HEK293 (cell line): ENCODE measurements around the gene GOLIM4.
"Not testable (repeated sequence)": the region's sequence is repeated elsewhere in the genome, so short reads cannot be mapped to it uniquely, and the experiment has no call there.

Source experiments
- REST ChIP-seq: fragments of 450-650 bp; formaldehyde crosslinking; IDR thresholded peaks from 2 replicates; pipeline ENCODE4 v1.5.1; 2016; ENCODE audit warnings: missing biosample characterization, missing genetic modification characterization
- SETDB1 ChIP-seq: IDR thresholded peaks from one replicate; pipeline ENCODE4 v1.6.1; 2017; ENCODE audit warnings: mild to moderate bottlenecking, low read length, moderate library complexity, mixed read lengths; ENCODE audit not compliant: insufficient read length
- ZBTB17 ChIP-seq: fragments of 450-650 bp; formaldehyde crosslinking; IDR thresholded peaks from 2 replicates; pipeline ENCODE4 v1.5.1; 2016; ENCODE audit warnings: missing biosample characterization, missing genetic modification characterization
- ZEB2 ChIP-seq: fragments of 450-650 bp; formaldehyde crosslinking; IDR thresholded peaks from 2 replicates; pipeline ENCODE4 v1.5.1; 2016; ENCODE audit warnings: missing biosample characterization, missing genetic modification characterization
- ZIC2 ChIP-seq: fragments of 450-650 bp; formaldehyde crosslinking; IDR thresholded peaks from 2 replicates; pipeline ENCODE4 v1.5.1; 2016; ENCODE audit warnings: missing biosample characterization, missing genetic modification characterization
- ZNF571 ChIP-seq: fragments of 450-650 bp; formaldehyde crosslinking; IDR thresholded peaks from 2 replicates; pipeline ENCODE4 v1.5.0; 2017; ENCODE audit warnings: missing biosample characterization, missing genetic modification characterization
- ZSCAN5A ChIP-seq: fragments of 450-650 bp; formaldehyde crosslinking; IDR thresholded peaks from 2 replicates; pipeline ENCODE4 v1.5.1; 2016; ENCODE audit warnings: missing biosample characterization, missing genetic modification characterization

- TF ChIP-seq SETDB1; ZEB2 (tag by site-specific recombination); ZBTB17 (tag by site-specific recombination); ZNF571 (tag by site-specific recombination); REST (tag by site-specific recombination); ZSCAN5A; ZIC2 (tag by site-specific recombination): not testable (repeated sequence)
These were observed 84.4 kb downstream of the GOLIM4 start for GRCh38 chr3:168011280-168011679.
